GM23338 (cell line): Measurements from ENCODE around the gene CNNM3. TPM values are rescaled to one million over a fixed set of nuclear protein-coding genes. Genes with fewer than 3 reads are reported as not detected.

Source experiments
- ATAC-seq: fragments of 200-7000 bp; cut with Tn5 transposase; 3 replicates; pipeline ENCODE4 v1.9.1; 2020
- DNase-seq: peaks from one replicate; pipeline ENCODE4 v3.0.0-alpha.2; 2015; ENCODE audit warnings: low spot score
- H2AFZ ChIP-seq: fragments of 200-600 bp; sonication (generic); 2 replicates; pipeline ENCODE4 v1.8.0; 2016; ENCODE audit warnings: antibody characterized with exemption, mild to moderate bottlenecking, moderate library complexity
- H3F3A ChIP-seq: fragments of 200-600 bp; sonication (generic); replicated peaks from 2 replicates; pipeline ENCODE4 v1.8.0; 2017; ENCODE audit warnings: antibody characterized with exemption, mixed run types, low read depth
- H3K27ac ChIP-seq: fragments of 200-600 bp; sonication (generic); 2 replicates; pipeline ENCODE4 v1.6.1; 2016; ENCODE audit warnings: low read depth
- H3K27me3 ChIP-seq: fragments of 200-600 bp; sonication (generic); 2 replicates; pipeline ENCODE4 v1.8.0; 2016; ENCODE audit warnings: mild to moderate bottlenecking, mixed run types, moderate library complexity; ENCODE audit not compliant: insufficient read depth
- H3K36me3 ChIP-seq: fragments of 200-600 bp; sonication (generic); 2 replicates; pipeline ENCODE4 v1.8.0; 2016; ENCODE audit warnings: mild to moderate bottlenecking; ENCODE audit not compliant: insufficient read depth
- H3K4me1 ChIP-seq: fragments of 200-600 bp; sonication (generic); 2 replicates; pipeline ENCODE4 v1.8.0; 2016; ENCODE audit warnings: mild to moderate bottlenecking, moderate library complexity; ENCODE audit not compliant: insufficient read depth
- H3K4me2 ChIP-seq: fragments of 200-600 bp; sonication (generic); 2 replicates; pipeline ENCODE4 v1.7.1; 2017; ENCODE audit warnings: mixed run types
- H3K4me3 ChIP-seq: fragments of 200-600 bp; sonication (generic); 2 replicates; pipeline ENCODE4 v1.6.1; 2016; ENCODE audit warnings: mixed run types
- H3K79me2 ChIP-seq: fragments of 200-600 bp; sonication (generic); replicated peaks from 2 replicates; pipeline ENCODE4 v1.8.0; 2017; ENCODE audit warnings: mild to moderate bottlenecking; ENCODE audit not compliant: insufficient read depth
- H3K9me2 ChIP-seq: fragments of 200-600 bp; sonication (generic); 2 replicates; pipeline ENCODE4 v1.8.0; 2017; ENCODE audit not compliant: insufficient read depth
- H4K20me1 ChIP-seq: fragments of 200-600 bp; sonication (generic); replicated peaks from 2 replicates; pipeline ENCODE4 v1.8.0; 2017; ENCODE audit warnings: mild to moderate bottlenecking; ENCODE audit not compliant: insufficient read depth
- H3K27ac Mint-ChIP-seq: 2 replicates; pipeline ENCODE4 v1.8.0; 2020; ENCODE audit warnings: inconsistent platforms, mild to moderate bottlenecking, moderate library complexity, mixed read lengths
- H3K27me3 Mint-ChIP-seq: 3 replicates; pipeline ENCODE4 v1.8.0; 2022; ENCODE audit warnings: low read depth, mild to moderate bottlenecking, moderate library complexity, mixed read lengths, inconsistent platforms; ENCODE audit not compliant: insufficient read depth, poor library complexity
- H3K36me3 Mint-ChIP-seq: 3 replicates; pipeline ENCODE4 v1.8.0; 2021; ENCODE audit warnings: low read depth, mild to moderate bottlenecking, inconsistent platforms, moderate library complexity, mixed read lengths
- H3K4me1 Mint-ChIP-seq: 3 replicates; pipeline ENCODE4 v1.8.0; 2020; ENCODE audit warnings: mild to moderate bottlenecking, inconsistent platforms, mixed read lengths
- H3K4me3 Mint-ChIP-seq: 3 replicates; pipeline ENCODE4 v1.8.0; 2021; ENCODE audit warnings: moderate library complexity, mild to moderate bottlenecking, inconsistent platforms, mixed read lengths
- H3K9me3 Mint-ChIP-seq: 3 replicates; pipeline ENCODE4 v1.8.0; 2020; ENCODE audit warnings: moderate library complexity, mild to moderate bottlenecking, inconsistent platforms, mixed read lengths
- CREB1 ChIP-seq: fragments of 250-450 bp; sonication (Bioruptor Pico); IDR thresholded peaks from 2 replicates; pipeline ENCODE4 v1.5.0; 2020; ENCODE audit warnings: low read depth, mild to moderate bottlenecking, moderate library complexity
- EZH2 ChIP-seq: fragments of 200-600 bp; sonication (generic); IDR thresholded peaks from one replicate; pipeline ENCODE4 v1.8.0; 2017; ENCODE audit warnings: antibody characterized with exemption, mild to moderate bottlenecking, low read depth; ENCODE audit not compliant: unreplicated experiment
- EZH2phosphoT487 ChIP-seq: fragments of 200-600 bp; sonication (generic); IDR thresholded peaks from one replicate; pipeline ENCODE4 v1.8.1; 2018; ENCODE audit warnings: antibody characterized with exemption; ENCODE audit not compliant: unreplicated experiment
- JUNB ChIP-seq: IDR thresholded peaks from one replicate; pipeline ENCODE4 v1.6.1; 2016; ENCODE audit warnings: antibody characterized with exemption; ENCODE audit not compliant: unreplicated experiment
- NANOG ChIP-seq: IDR thresholded peaks from 2 replicates; pipeline ENCODE4 v1.6.1; 2016; ENCODE audit warnings: antibody characterized with exemption, borderline replicate concordance
- POLR2AphosphoS5 ChIP-seq: IDR thresholded peaks from 2 replicates; pipeline ENCODE4 v1.6.1; 2016; ENCODE audit warnings: antibody characterized with exemption, low read depth
- STAT1 ChIP-seq: IDR thresholded peaks from one replicate; pipeline ENCODE4 v1.6.1; 2016; ENCODE audit warnings: antibody characterized with exemption; ENCODE audit not compliant: unreplicated experiment
- ZNF114 ChIP-seq: fragments of 250-450 bp; sonication (Bioruptor Pico); IDR thresholded peaks from 2 replicates; pipeline ENCODE4 v1.5.0; 2020; ENCODE audit warnings: mild to moderate bottlenecking, moderate library complexity
- ZNF331 ChIP-seq: fragments of 250-450 bp; sonication (Bioruptor Pico); IDR thresholded peaks from 2 replicates; pipeline ENCODE4 v1.5.0; 2020; ENCODE audit warnings: low read depth, mild to moderate bottlenecking, moderate library complexity
- polyA plus RNA-seq: library from polyadenylated mRNA; unstranded; fragments of >200 nt; fragmentation: Nextera tagmentation; extraction: Ambion mirVana; gene quantifications from 2 replicates; pipeline ENCODE4 v1.2.1, GENCODE V29; 2016
- total RNA-seq: library from RNA; depleted of rRNA; stranded (reverse); fragments of >200 nt; shearing (Covaris generic); gene quantifications from 2 replicates; pipeline ENCODE4 v1.2.3, GENCODE V29; 2014
- TF ChIP-seq, protein P1 (sequence below): IDR thresholded peaks from 2 replicates; pipeline ENCODE4 v1.6.1; 2016; ENCODE audit warnings: antibody characterized with exemption
- TF ChIP-seq, protein P2 (sequence below): IDR thresholded peaks from one replicate; pipeline ENCODE4 v1.6.1; 2018; ENCODE audit warnings: antibody characterized with exemption; ENCODE audit not compliant: unreplicated experiment
- TF ChIP-seq, protein P3 (sequence below), 2 experiments: fragments of 200-600 bp in 1 of 2; sonication (generic) in 1 of 2; conservative IDR thresholded peaks; 2 replicates each; pipeline versions ENCODE4 v1.5.1 to v1.6.1; 2016 to 2017; ENCODE audit warnings: antibody characterized with exemption in 2 of 2, low read depth in 2 of 2, mild to moderate bottlenecking in 2 of 2, moderate library complexity in 1 of 2
- TF ChIP-seq, protein P4 (sequence below): fragments of 250-450 bp; sonication (Bioruptor Pico); IDR thresholded peaks from 2 replicates; pipeline ENCODE4 v1.5.0; 2020; ENCODE audit warnings: mild to moderate bottlenecking, moderate library complexity

CNNM3 gene
- total and polyA plus RNA-seq, 2 experiments from 2014 or later, result 5.3 to 25.7 TPM

DNA sequence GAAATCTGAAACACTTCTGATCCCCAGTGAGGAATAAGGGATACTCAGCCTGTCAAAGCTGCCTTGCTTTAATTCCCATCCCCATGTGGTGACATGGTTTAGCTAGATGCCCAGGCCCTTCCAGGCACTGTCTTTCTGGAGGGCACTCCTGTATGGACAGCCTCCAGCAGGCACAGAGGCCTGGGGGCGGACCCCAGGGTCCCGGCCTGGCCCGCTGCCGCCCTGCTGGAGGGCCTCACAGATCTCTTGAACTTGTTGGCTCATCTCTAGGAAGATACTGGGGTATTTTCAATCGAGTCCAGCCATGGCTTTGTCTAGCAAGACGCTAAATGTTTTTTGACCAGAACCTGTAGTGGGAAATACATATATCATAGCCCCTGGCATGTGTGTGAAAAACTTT is 21.0 kb upstream of the CNNM3 start:
- Histone ChIP-seq H3K4me2 (no peak overlapping the region), H3K4me1 (no peaks in the 10 kb centered on the region), H3K9me2 (no peaks in the 10 kb centered on the region), H2AFZ (no peak overlapping the region), H4K20me1 (no peaks in the 10 kb centered on the region; the same call in 1 of the 2 replicates), H3K27ac (no peak overlapping the region), H3K36me3 (no peaks in the 10 kb centered on the region), H3F3A (no peaks in the 10 kb centered on the region), H3K79me2 (no peaks in the 10 kb centered on the region), H3K27me3 (no peaks in the 10 kb centered on the region), H3K4me3 (no peak overlapping the region)
- no peak for DNase-seq
- ATAC-seq, result peak; percentile 49
- H3K9me3 Mint-ChIP-seq, result no peaks in the 10 kb centered on the region
- peaks cover 10% of the 10 kb centered on the region for H3K27me3 Mint-ChIP-seq
- TF ChIP-seq POLR2AphosphoS5 (no peak), ZNF114 (CRISPR knock-in tag) (no peak), ZNF331 (CRISPR knock-in tag) (no peak), NANOG (no peak), JUNB (no peak), CREB1 (no peak), STAT1 (no peak), EZH2 (no peak), EZH2phosphoT487 (no peak)
- TF ChIP-seq, protein P1, sequence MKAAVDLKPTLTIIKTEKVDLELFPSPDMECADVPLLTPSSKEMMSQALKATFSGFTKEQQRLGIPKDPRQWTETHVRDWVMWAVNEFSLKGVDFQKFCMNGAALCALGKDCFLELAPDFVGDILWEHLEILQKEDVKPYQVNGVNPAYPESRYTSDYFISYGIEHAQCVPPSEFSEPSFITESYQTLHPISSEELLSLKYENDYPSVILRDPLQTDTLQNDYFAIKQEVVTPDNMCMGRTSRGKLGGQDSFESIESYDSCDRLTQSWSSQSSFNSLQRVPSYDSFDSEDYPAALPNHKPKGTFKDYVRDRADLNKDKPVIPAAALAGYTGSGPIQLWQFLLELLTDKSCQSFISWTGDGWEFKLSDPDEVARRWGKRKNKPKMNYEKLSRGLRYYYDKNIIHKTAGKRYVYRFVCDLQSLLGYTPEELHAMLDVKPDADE, result no peak
- TF ChIP-seq, protein P2, sequence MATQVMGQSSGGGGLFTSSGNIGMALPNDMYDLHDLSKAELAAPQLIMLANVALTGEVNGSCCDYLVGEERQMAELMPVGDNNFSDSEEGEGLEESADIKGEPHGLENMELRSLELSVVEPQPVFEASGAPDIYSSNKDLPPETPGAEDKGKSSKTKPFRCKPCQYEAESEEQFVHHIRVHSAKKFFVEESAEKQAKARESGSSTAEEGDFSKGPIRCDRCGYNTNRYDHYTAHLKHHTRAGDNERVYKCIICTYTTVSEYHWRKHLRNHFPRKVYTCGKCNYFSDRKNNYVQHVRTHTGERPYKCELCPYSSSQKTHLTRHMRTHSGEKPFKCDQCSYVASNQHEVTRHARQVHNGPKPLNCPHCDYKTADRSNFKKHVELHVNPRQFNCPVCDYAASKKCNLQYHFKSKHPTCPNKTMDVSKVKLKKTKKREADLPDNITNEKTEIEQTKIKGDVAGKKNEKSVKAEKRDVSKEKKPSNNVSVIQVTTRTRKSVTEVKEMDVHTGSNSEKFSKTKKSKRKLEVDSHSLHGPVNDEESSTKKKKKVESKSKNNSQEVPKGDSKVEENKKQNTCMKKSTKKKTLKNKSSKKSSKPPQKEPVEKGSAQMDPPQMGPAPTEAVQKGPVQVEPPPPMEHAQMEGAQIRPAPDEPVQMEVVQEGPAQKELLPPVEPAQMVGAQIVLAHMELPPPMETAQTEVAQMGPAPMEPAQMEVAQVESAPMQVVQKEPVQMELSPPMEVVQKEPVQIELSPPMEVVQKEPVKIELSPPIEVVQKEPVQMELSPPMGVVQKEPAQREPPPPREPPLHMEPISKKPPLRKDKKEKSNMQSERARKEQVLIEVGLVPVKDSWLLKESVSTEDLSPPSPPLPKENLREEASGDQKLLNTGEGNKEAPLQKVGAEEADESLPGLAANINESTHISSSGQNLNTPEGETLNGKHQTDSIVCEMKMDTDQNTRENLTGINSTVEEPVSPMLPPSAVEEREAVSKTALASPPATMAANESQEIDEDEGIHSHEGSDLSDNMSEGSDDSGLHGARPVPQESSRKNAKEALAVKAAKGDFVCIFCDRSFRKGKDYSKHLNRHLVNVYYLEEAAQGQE, result no peak
- TF ChIP-seq, protein P3, sequence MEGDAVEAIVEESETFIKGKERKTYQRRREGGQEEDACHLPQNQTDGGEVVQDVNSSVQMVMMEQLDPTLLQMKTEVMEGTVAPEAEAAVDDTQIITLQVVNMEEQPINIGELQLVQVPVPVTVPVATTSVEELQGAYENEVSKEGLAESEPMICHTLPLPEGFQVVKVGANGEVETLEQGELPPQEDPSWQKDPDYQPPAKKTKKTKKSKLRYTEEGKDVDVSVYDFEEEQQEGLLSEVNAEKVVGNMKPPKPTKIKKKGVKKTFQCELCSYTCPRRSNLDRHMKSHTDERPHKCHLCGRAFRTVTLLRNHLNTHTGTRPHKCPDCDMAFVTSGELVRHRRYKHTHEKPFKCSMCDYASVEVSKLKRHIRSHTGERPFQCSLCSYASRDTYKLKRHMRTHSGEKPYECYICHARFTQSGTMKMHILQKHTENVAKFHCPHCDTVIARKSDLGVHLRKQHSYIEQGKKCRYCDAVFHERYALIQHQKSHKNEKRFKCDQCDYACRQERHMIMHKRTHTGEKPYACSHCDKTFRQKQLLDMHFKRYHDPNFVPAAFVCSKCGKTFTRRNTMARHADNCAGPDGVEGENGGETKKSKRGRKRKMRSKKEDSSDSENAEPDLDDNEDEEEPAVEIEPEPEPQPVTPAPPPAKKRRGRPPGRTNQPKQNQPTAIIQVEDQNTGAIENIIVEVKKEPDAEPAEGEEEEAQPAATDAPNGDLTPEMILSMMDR (conservative IDR thresholded peaks at IDR 0.05; ENCODE audit: low read depth in 2 of 2), result no peak
- TF ChIP-seq, protein P4, sequence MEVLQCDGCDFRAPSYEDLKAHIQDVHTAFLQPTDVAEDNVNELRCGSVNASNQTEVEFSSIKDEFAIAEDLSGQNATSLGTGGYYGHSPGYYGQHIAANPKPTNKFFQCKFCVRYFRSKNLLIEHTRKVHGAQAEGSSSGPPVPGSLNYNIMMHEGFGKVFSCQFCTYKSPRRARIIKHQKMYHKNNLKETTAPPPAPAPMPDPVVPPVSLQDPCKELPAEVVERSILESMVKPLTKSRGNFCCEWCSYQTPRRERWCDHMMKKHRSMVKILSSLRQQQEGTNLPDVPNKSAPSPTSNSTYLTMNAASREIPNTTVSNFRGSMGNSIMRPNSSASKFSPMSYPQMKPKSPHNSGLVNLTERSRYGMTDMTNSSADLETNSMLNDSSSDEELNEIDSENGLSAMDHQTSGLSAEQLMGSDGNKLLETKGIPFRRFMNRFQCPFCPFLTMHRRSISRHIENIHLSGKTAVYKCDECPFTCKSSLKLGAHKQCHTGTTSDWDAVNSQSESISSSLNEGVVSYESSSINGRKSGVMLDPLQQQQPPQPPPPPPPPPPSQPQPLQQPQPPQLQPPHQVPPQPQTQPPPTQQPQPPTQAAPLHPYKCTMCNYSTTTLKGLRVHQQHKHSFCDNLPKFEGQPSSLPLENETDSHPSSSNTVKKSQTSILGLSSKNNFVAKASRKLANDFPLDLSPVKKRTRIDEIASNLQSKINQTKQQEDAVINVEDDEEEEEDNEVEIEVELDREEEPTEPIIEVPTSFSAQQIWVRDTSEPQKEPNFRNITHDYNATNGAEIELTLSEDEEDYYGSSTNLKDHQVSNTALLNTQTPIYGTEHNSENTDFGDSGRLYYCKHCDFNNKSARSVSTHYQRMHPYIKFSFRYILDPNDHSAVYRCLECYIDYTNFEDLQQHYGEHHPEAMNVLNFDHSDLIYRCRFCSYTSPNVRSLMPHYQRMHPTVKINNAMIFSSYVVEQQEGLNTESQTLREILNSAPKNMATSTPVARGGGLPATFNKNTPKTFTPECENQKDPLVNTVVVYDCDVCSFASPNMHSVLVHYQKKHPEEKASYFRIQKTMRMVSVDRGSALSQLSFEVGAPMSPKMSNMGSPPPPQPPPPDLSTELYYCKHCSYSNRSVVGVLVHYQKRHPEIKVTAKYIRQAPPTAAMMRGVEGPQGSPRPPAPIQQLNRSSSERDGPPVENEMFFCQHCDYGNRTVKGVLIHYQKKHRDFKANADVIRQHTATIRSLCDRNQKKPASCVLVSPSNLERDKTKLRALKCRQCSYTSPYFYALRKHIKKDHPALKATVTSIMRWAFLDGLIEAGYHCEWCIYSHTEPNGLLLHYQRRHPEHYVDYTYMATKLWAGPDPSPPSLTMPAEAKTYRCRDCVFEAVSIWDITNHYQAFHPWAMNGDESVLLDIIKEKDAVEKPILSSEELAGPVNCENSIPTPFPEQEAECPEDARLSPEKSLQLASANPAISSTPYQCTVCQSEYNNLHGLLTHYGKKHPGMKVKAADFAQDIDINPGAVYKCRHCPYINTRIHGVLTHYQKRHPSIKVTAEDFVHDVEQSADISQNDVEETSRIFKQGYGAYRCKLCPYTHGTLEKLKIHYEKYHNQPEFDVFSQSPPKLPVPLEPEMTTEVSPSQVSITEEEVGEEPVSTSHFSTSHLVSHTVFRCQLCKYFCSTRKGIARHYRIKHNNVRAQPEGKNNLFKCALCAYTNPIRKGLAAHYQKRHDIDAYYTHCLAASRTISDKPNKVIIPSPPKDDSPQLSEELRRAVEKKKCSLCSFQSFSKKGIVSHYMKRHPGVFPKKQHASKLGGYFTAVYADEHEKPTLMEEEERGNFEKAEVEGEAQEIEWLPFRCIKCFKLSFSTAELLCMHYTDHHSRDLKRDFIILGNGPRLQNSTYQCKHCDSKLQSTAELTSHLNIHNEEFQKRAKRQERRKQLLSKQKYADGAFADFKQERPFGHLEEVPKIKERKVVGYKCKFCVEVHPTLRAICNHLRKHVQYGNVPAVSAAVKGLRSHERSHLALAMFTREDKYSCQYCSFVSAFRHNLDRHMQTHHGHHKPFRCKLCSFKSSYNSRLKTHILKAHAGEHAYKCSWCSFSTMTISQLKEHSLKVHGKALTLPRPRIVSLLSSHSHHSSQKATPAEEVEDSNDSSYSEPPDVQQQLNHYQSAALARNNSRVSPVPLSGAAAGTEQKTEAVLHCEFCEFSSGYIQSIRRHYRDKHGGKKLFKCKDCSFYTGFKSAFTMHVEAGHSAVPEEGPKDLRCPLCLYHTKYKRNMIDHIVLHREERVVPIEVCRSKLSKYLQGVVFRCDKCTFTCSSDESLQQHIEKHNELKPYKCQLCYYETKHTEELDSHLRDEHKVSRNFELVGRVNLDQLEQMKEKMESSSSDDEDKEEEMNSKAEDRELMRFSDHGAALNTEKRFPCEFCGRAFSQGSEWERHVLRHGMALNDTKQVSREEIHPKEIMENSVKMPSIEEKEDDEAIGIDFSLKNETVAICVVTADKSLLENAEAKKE, result no peak
- no peaks in the 10 kb centered on the region for H3K36me3 Mint-ChIP-seq
- H3K4me1 Mint-ChIP-seq, result peaks cover 5% of the 10 kb centered on the region; the same call in 2 of the 3 replicates
- no peak overlapping the region for H3K4me3 Mint-ChIP-seq
- no peak overlapping the region for H3K27ac Mint-ChIP-seq
